CD4-positive, alpha-beta memory T cell (primary cell): Measurements from ENCODE around the gene UTP14A. TPM values are rescaled to one million over a fixed set of nuclear protein-coding genes. Genes with fewer than 3 reads are reported as not detected.

ENCODE experiments used
- CTCF ChIA-PET: fragments of 350-600 bp; sonication (Branson Sonifier 250); formaldehyde crosslinking; loops from one replicate; lab custom pipeline; 2021; ENCODE audit warnings: inconsistent platforms; ENCODE audit not compliant: partially characterized antibody; lab: Charles Lee
- POLR2A ChIA-PET: fragments of 350-600 bp; sonication (Branson Sonifier 250); formaldehyde crosslinking; loops from one replicate; lab custom pipeline; 2021; ENCODE audit not compliant: partially characterized antibody; lab: Charles Lee
- DNase-seq, 5 donors: peaks; one replicate each; pipeline versions ENCODE4 v3.0.0 to v3.0.0-alpha.2; 2020 to 2022; ENCODE audit warnings: mixed read lengths in 1 of 5
- H3K27ac ChIP-seq: one replicate; pipeline ENCODE4 v1.7.0; 2013; ENCODE audit warnings: low read depth, low read length
- H3K27me3 ChIP-seq: 2 replicates; pipeline ENCODE4 v1.7.0; 2013; ENCODE audit warnings: mild to moderate bottlenecking, low read length, moderate library complexity; ENCODE audit not compliant: insufficient read depth
- H3K36me3 ChIP-seq: 2 replicates; pipeline ENCODE4 v1.7.0; 2013; ENCODE audit warnings: mild to moderate bottlenecking, low read length, moderate library complexity; ENCODE audit not compliant: insufficient read depth
- H3K4me1 ChIP-seq: 2 replicates; pipeline ENCODE4 v1.7.0; 2013; ENCODE audit warnings: mild to moderate bottlenecking, low read length, moderate library complexity; ENCODE audit not compliant: insufficient read depth
- H3K4me3 ChIP-seq, 2 donors: one replicate each; pipeline ENCODE4 v1.7.0; 2013; ENCODE audit warnings: low read length in 2 of 2, mild to moderate bottlenecking in 1 of 2
- H3K9me3 ChIP-seq, 2 donors: one replicate each; pipeline ENCODE4 v1.7.0; 2013; ENCODE audit warnings: low read length in 2 of 2, control low read depth in 1 of 2; ENCODE audit not compliant: control insufficient read depth in 1 of 2
- H3K27ac Mint-ChIP-seq, 7 donors: one replicate each; pipeline ENCODE4 v1.8.0; 2020 to 2021; ENCODE audit warnings: mixed read lengths in 7 of 7, mild to moderate bottlenecking in 6 of 7, inconsistent platforms in 3 of 7, moderate library complexity in 3 of 7
- H3K27me3 Mint-ChIP-seq, 2 donors: one replicate each; pipeline ENCODE4 v1.8.0; 2020 to 2021; ENCODE audit warnings: mixed read lengths in 2 of 2
- H3K36me3 Mint-ChIP-seq, 2 donors: one replicate each; pipeline ENCODE4 v1.8.0; 2020 to 2021; ENCODE audit warnings: mixed read lengths in 2 of 2, inconsistent platforms in 1 of 2, mild to moderate bottlenecking in 1 of 2
- H3K4me1 Mint-ChIP-seq, 4 donors: one replicate each; pipeline ENCODE4 v1.8.0; 2020 to 2021; ENCODE audit warnings: mixed read lengths in 4 of 4, mild to moderate bottlenecking in 1 of 4
- H3K4me3 Mint-ChIP-seq, 8 donors: one replicate each; pipeline ENCODE4 v1.8.0; 2020 to 2021; ENCODE audit warnings: mixed read lengths in 8 of 8, mild to moderate bottlenecking in 7 of 8, moderate library complexity in 6 of 8, inconsistent platforms in 3 of 8
- H3K9me3 Mint-ChIP-seq, 8 donors: one replicate each; pipeline ENCODE4 v1.8.0; 2020 to 2021; ENCODE audit warnings: mixed read lengths in 8 of 8, mild to moderate bottlenecking in 5 of 8, inconsistent platforms in 3 of 8, moderate library complexity in 1 of 8
- intact Hi-C: fragments of 100-400 bp; cut with micrococcal nuclease; formaldehyde crosslinking; loops from one replicate; pipeline ENCODE4 v1.15.1; 2023
- polyA plus RNA-seq, 2 donors: library from polyadenylated mRNA; unstranded; fragments of 300-500 nt; fragmentation: Illumina TruSeq; gene quantifications; one replicate each; pipeline ENCODE4 v1.2.3, GENCODE V29; 2021
- total RNA-seq, 2 experiments: library from RNA; stranded (reverse); gene quantifications; one replicate each; pipeline ENCODE4 v1.2.3, GENCODE V29; 2021

The UTP14A gene
- total and polyA plus RNA-seq, 4 experiments from 2014 or later: 2.5 to 19.2 (median 15.2) TPM

DNA sequence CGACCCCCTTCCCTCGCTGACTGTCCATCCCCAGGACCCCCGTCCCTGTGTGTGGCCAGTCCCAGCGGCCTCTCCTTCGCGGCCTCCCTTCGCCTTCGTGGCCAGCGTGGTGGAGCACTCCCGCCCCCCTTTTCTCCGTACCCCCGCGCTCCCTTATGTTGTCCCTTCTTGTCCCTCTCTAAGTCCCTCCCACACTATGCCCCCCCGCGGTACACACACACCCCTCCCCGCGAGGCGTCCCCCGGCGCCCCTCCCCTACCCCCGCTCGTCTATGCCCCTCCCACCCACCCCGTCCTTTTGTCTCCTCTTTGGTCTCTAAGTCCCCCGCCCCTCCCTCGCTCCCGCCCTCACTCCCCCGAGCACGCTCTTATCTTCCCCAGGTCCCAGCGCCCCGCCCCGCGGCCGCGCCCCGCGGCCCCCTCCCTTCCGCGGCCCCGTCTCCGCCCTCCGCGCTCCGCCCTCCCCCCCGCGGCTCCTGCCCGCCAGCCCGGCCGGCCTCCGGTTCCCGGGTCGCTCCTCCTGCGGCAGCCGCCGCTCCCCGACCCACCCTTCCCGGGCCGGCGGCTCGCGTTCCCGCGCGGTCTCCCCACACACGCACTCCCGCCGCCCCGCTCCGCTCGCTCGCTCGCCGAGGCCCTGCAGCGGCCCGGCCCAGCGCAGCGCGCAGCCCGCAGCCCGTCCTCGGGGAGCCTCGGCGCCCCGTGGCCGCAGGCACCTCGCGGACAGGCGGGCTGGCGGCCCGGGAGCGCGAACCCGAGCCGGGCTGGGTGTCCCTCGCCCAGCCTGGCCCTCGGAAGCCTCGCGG is 26.3 kb downstream of the UTP14A start:
- peaks cover 0 to 11% (median 5%) of the 10 kb centered on the region in 4 donors for H3K4me1 Mint-ChIP-seq
- Histone ChIP-seq H3K4me1 (no peaks in the 10 kb centered on the region), H3K27ac (peak overlapping the region; percentile 40), H3K4me3 (peak overlapping the region in 1 of 2 donors; percentile 65), H3K36me3 (peaks cover under 1% of the 10 kb centered on the region), H3K27me3 (no peaks in the 10 kb centered on the region), H3K9me3 (no peaks in the 10 kb centered on the region)
- no peaks in the 10 kb centered on the region for H3K27me3 Mint-ChIP-seq
- H3K4me3 Mint-ChIP-seq: peak overlapping the region; percentile 72 to 82 (median 80)
- H3K36me3 Mint-ChIP-seq: peaks cover 0 to 5% of the 10 kb centered on the region in 2 donors
- H3K9me3 Mint-ChIP-seq: no peaks in the 10 kb centered on the region
- POLR2A ChIA-PET: interaction anchor here (0.7 to 2.2 kb wide), 6 partner anchors 20 to 96 kb away, joined by 3 to 12 read pairs (median 5); no protein-coding TSS in a partner anchor
- intact Hi-C loops: loop anchor here (1.0 to 2.0 kb wide), 2 partner anchors 21 to 50 kb away; partner anchors contain the start of gene BCORL1
- CTCF ChIA-PET: interaction anchor here (0.6 to 13.2 kb wide), 2 partner anchors 94 to 329 kb away, joined by 3 to 291 read pairs; no protein-coding TSS in a partner anchor
- H3K27ac Mint-ChIP-seq: peak overlapping the region in 4 of 7 donors; percentile 32 to 70 (median 36)
- peak; percentile 64 to 87 (median 69) for DNase-seq

DNA sequence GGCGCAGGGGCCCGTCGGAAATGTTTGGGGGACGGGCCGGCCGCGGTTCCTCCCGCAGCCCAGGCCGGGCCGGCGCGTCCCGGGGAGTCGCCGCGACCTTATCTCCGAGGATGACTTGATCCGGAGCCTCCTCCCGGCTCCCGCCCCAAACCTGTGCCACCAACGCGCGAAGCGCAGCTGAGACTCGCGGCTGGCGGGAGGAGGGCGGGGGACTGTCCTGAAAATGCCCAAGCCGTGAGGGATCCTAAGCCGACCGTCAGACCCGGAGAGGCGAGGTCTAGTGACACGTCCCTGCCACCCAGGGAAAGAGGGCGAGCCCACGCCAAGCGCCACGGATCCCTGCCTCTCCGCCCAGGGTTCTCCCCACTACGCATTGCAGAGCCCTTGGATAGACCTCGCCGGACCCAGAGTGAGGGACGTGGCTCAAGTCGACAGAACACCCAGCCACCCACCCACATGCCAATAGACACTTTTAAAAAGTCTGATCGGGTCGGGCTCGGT is 26.9 kb downstream of the UTP14A start:
- ChIA-PET CTCF (interaction anchor here (1.2 kb wide), 2 partner anchors 9 to 95 kb away, joined by 3 to 4 read pairs; no protein-coding TSS in a partner anchor), POLR2A (interaction anchor here (1.0 to 1.3 kb wide), 3 partner anchors 21 to 48 kb away, joined by 4 to 5 read pairs (median 5); no protein-coding TSS in a partner anchor)
- Mint-ChIP-seq H3K4me1 (peaks cover 0 to 12% (median 5%) of the 10 kb centered on the region in 4 donors), H3K27ac (peak overlapping the region in 1 of 7 donors; percentile 70), H3K4me3 (peak overlapping the region in 5 of 8 donors; percentile 21 to 67 (median 34)), H3K9me3 (no peaks in the 10 kb centered on the region), H3K36me3 (peaks cover 0 to 5% of the 10 kb centered on the region in 2 donors), H3K27me3 (no peaks in the 10 kb centered on the region)
- no peaks in the 10 kb centered on the region for H3K4me1 ChIP-seq
- no peaks in the 10 kb centered on the region for H3K9me3 ChIP-seq
- DNase-seq: no peak
- intact Hi-C loops: loop anchor here (1.0 to 2.0 kb wide), 2 partner anchors 20 to 49 kb away; partner anchors contain the start of gene BCORL1
- H3K27ac ChIP-seq: no peak overlapping the region
- H3K4me3 ChIP-seq: no peak overlapping the region
- no peaks in the 10 kb centered on the region for H3K27me3 ChIP-seq
- H3K36me3 ChIP-seq: no peaks in the 10 kb centered on the region

DNA sequence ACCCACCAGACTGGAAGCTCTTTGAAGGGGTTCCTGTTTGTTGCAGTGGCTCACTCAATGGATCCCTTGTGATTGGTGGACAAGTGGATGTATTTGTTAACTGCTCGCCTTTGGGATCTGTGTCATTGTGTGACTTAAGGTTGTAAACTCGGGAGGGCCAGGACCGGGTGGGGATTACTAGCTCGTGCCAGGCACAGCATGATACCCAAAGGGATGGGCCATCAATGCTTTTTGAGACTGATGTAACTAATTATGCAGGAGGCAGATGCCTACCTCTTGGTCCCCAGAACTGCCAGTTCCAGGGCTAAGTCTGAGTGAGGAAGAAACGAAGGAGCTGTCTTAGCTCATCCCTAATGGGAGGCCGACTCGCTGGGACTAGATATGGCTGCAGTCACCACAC is 27.7 kb downstream of the UTP14A start:
- peaks cover 0 to 5% of the 10 kb centered on the region in 2 donors for H3K36me3 Mint-ChIP-seq
- intact Hi-C loops: loop anchor here (2.0 kb wide), 1 partner anchor 19 kb away; no protein-coding TSS in a partner anchor
- peaks cover 6 to 19% (median 10%) of the 10 kb centered on the region in 4 donors for H3K4me1 Mint-ChIP-seq
- no peaks in the 10 kb centered on the region for H3K36me3 ChIP-seq
- peak overlapping the region; percentile 19 to 77 (median 64) for H3K4me3 Mint-ChIP-seq
- H3K27me3 Mint-ChIP-seq: no peaks in the 10 kb centered on the region
- ChIA-PET POLR2A (interaction anchor here (0.6 to 1.3 kb wide), 5 partner anchors 20 to 258 kb away, joined by 4 to 5 read pairs (median 4); no protein-coding TSS in a partner anchor), CTCF (interaction anchor here (1.2 kb wide), 2 partner anchors 10 to 94 kb away, joined by 3 to 4 read pairs; no protein-coding TSS in a partner anchor)
- H3K4me1 ChIP-seq: peaks cover 4% of the 10 kb centered on the region
- H3K27ac ChIP-seq: no peak overlapping the region
- no peaks in the 10 kb centered on the region for H3K27me3 ChIP-seq
- no peaks in the 10 kb centered on the region for H3K9me3 Mint-ChIP-seq
- no peak for DNase-seq
- H3K4me3 ChIP-seq: no peak overlapping the region
- H3K9me3 ChIP-seq: no peaks in the 10 kb centered on the region
- peak overlapping the region in 4 of 7 donors; percentile 44 to 70 (median 61) for H3K27ac Mint-ChIP-seq

DNA sequence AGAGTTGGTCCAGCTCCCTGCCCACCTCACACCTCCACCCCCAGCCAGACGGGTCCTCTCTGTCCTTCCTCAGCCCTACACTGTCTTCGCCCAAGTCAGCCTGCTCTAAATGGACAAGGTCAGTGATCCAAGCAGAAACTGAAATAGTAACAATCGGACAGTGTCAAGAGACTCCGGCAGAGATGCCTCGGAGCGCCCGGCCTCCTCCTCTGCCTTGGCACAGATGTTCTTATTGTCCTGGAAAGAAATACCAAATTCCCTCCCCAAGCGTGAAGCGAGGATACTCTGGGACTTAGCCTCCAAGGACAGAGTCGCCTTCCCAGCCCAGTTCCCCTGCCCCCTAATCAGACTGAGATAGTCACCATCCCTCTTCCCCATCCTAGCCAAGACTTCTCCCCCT is 28.5 kb downstream of the UTP14A start:
- Mint-ChIP-seq H3K9me3 (no peaks in the 10 kb centered on the region), H3K27me3 (peaks cover 0 to 2% of the 10 kb centered on the region in 2 donors), H3K4me1 (peaks cover 6 to 19% (median 10%) of the 10 kb centered on the region in 4 donors), H3K4me3 (peak overlapping the region in 2 of 8 donors; percentile 27 to 42), H3K27ac (peak overlapping the region in 1 of 7 donors; percentile 8), H3K36me3 (peaks cover 0 to under 1% of the 10 kb centered on the region in 2 donors)
- intact Hi-C loops: no loop called here
- Histone ChIP-seq H3K36me3 (no peaks in the 10 kb centered on the region), H3K27ac (no peak overlapping the region), H3K4me1 (peaks cover 4% of the 10 kb centered on the region), H3K9me3 (no peaks in the 10 kb centered on the region), H3K27me3 (no peaks in the 10 kb centered on the region), H3K4me3 (no peak overlapping the region)
- POLR2A ChIA-PET: interaction anchor here (1.1 to 1.3 kb wide), 2 partner anchors 19 to 23 kb away, joined by 4 to 5 read pairs; no protein-coding TSS in a partner anchor
- CTCF ChIA-PET: no interaction called here
- no peak for DNase-seq

DNA sequence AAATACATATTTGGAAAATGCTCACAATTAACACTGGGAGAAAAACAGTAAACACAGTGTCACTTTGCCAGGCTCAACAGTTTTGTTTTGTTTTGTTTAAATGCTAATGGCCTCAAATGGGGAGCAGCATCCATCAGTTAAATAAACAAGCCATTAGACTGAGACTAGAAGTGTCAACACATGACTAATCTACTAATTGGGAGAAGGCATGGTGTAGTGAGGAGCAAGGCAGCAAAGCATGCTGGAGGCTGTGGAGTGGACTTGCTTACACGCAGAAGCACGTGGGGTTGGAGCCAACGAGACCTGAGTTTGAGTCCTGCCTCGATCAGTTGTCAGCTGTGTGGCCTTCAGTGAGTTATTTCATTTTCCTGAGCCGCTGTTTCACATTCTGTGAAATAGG is 29.0 kb downstream of the UTP14A start:
- Mint-ChIP-seq H3K27ac (peak overlapping the region in 1 of 7 donors; percentile 72), H3K27me3 (peaks cover 0 to 2% of the 10 kb centered on the region in 2 donors)
- intact Hi-C loops: no loop called here

DNA sequence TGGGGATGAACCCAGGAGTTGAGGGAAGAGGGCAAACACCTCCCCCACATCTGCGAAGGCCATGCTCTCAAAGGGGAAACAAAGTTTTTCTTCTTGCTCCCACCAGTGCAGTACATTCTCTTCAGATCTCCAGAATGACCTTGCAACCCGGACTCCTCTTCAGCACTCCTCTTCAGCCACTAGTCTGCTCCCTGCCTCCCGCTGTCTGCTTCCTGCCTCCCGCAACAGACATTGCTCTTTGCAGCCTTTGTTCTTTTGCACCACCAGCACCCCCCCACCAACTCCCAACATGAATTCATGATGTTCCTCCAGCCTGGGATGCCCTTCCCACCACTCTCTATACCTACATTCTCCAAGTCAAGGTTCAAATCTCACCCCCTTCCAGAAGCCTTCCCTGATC is 32.1 kb downstream of the UTP14A start:
- Histone ChIP-seq H3K9me3 (no peaks in the 10 kb centered on the region), H3K4me3 (no peak overlapping the region), H3K4me1 (peaks cover 4% of the 10 kb centered on the region), H3K27me3 (no peaks in the 10 kb centered on the region), H3K27ac (no peak overlapping the region), H3K36me3 (no peaks in the 10 kb centered on the region)
- Mint-ChIP-seq H3K27me3 (peaks cover 0 to 2% of the 10 kb centered on the region in 2 donors), H3K4me3 (no peak overlapping the region), H3K9me3 (peaks cover 0 to 1% (median 0%) of the 10 kb centered on the region in 8 donors), H3K27ac (peak overlapping the region in 1 of 7 donors; percentile 43), H3K36me3 (no peaks in the 10 kb centered on the region), H3K4me1 (peaks cover 6 to 19% (median 8%) of the 10 kb centered on the region in 4 donors)
- intact Hi-C loops: no loop called here
- CTCF ChIA-PET: no interaction called here
- POLR2A ChIA-PET: no interaction called here
- DNase-seq: peak in 1 of 5 donors; percentile 41

More for the DNA sequence above, 29.0 kb downstream of the UTP14A start:
- no peaks in the 10 kb centered on the region for H3K27me3 ChIP-seq
- no peak overlapping the region for H3K4me3 ChIP-seq
- no peak overlapping the region for H3K4me3 Mint-ChIP-seq
- no peaks in the 10 kb centered on the region for H3K36me3 ChIP-seq
- H3K9me3 ChIP-seq: no peaks in the 10 kb centered on the region
- H3K27ac ChIP-seq: no peak overlapping the region
- no peak for DNase-seq
- no peaks in the 10 kb centered on the region for H3K36me3 Mint-ChIP-seq
- ChIA-PET POLR2A (interaction anchor here (1.1 kb wide), 1 partner anchor 27 kb away, joined by 3 read pairs; no protein-coding TSS in a partner anchor), CTCF (no interaction called here)
- H3K4me1 ChIP-seq: peaks cover 4% of the 10 kb centered on the region
- H3K4me1 Mint-ChIP-seq: peaks cover 6 to 19% (median 10%) of the 10 kb centered on the region in 4 donors
- no peaks in the 10 kb centered on the region for H3K9me3 Mint-ChIP-seq
